Activated CD4-positive, alpha-beta T cell treated with anti-CD3 and anti-CD28 coated beads for 36 hours (primary cell): Measurements from ENCODE around the gene GCA. TPM values are rescaled to one million over a fixed set of nuclear protein-coding genes. Genes with fewer than 3 reads are reported as not detected.

Experiments
- ATAC-seq: fragments of 200-7000 bp; cut with Tn5 transposase; one replicate; pipeline ENCODE4 v1.10.0; 2021; ENCODE audit warnings: mild to moderate bottlenecking, moderate library complexity
- CTCF ChIA-PET: fragments of 350-600 bp; sonication (Branson Sonifier 250); formaldehyde crosslinking; loops from one replicate; lab custom pipeline; 2021; ENCODE audit warnings: antibody characterized with exemption; lab: Charles Lee
- POLR2A ChIA-PET: fragments of 350-600 bp; sonication (Branson Sonifier 250); formaldehyde crosslinking; loops from one replicate; lab custom pipeline; 2021; ENCODE audit warnings: antibody characterized with exemption, inconsistent platforms; lab: Charles Lee
- DNase-seq: peaks from one replicate; pipeline ENCODE4 v3.0.0-alpha.2; 2020
- H3K27ac Mint-ChIP-seq: one replicate; pipeline ENCODE4 v1.8.0; 2021; ENCODE audit warnings: mixed read lengths
- H3K27me3 Mint-ChIP-seq: one replicate; pipeline ENCODE4 v1.8.0; 2021; ENCODE audit warnings: mixed read lengths
- H3K36me3 Mint-ChIP-seq: one replicate; pipeline ENCODE4 v1.8.0; 2021; ENCODE audit warnings: low read depth, mixed read lengths
- H3K4me1 Mint-ChIP-seq: one replicate; pipeline ENCODE4 v1.8.0; 2021; ENCODE audit warnings: mixed read lengths
- H3K4me3 Mint-ChIP-seq: one replicate; pipeline ENCODE4 v1.8.0; 2021; ENCODE audit warnings: mild to moderate bottlenecking, moderate library complexity, mixed read lengths
- H3K9me3 Mint-ChIP-seq: one replicate; pipeline ENCODE4 v1.8.0; 2021; ENCODE audit warnings: low read depth, mixed read lengths
- intact Hi-C, 2 experiments: fragments of 100-400 bp; cut with DNase I in 1 of 2; cut with micrococcal nuclease in 1 of 2; formaldehyde crosslinking; loops; one replicate each; pipeline versions ENCODE4 v1.14.2 to v1.15.1; 2022 to 2024; cut with DNase I, micrococcal nuclease
- total RNA-seq, 2 experiments: library from RNA; stranded (reverse); gene quantifications; one replicate each; pipeline ENCODE4 v1.2.3, GENCODE V29; 2021

The GCA gene
- total RNA-seq, 2 experiments from 2014 or later = 16.2 to 25.5 TPM

- DNase-seq = no peak
- Mint-ChIP-seq H3K36me3 (no peaks in the 10 kb centered on the region), H3K4me1 (no peaks in the 10 kb centered on the region), H3K27me3 (no peaks in the 10 kb centered on the region), H3K27ac (no peak overlapping the region), H3K4me3 (no peak overlapping the region), H3K9me3 (no peaks in the 10 kb centered on the region)
- ChIA-PET POLR2A (no interaction called here), CTCF (no interaction called here)
- no peak for ATAC-seq
- intact Hi-C loops = no loop called here
Observed at GRCh38 chr2:162370931-162371330, 27.0 kb downstream of the GCA start.

GRCh38 chr2:162372818-162373217 lies 28.9 kb downstream of the GCA start:
- DNase-seq = no peak
- ATAC-seq = no peak
- ChIA-PET CTCF (interaction anchor here (1.0 kb wide), 1 partner anchor 9 kb away, joined by 3 read pairs; no protein-coding TSS in a partner anchor), POLR2A (no interaction called here)
- Mint-ChIP-seq H3K4me1 (no peaks in the 10 kb centered on the region), H3K27me3 (peaks cover 4% of the 10 kb centered on the region), H3K27ac (no peak overlapping the region), H3K9me3 (no peaks in the 10 kb centered on the region), H3K36me3 (no peaks in the 10 kb centered on the region), H3K4me3 (no peak overlapping the region)
- intact Hi-C loops = no loop called here

GRCh38 chr2:162379719-162380580 lies 36.0 kb downstream of the GCA start:
- Mint-ChIP-seq H3K27me3 (peaks cover 7% of the 10 kb centered on the region), H3K4me1 (no peaks in the 10 kb centered on the region), H3K36me3 (no peaks in the 10 kb centered on the region), H3K4me3 (no peak overlapping the region), H3K27ac (no peak overlapping the region), H3K9me3 (no peaks in the 10 kb centered on the region)
- CTCF ChIA-PET = interaction anchor here (1.2 kb wide), 1 partner anchor 8 kb away, joined by 3 read pairs; no protein-coding TSS in a partner anchor
- intact Hi-C loops = no loop called here
- no peak for ATAC-seq
- DNase-seq = no peak
- POLR2A ChIA-PET = no interaction called here

- intact Hi-C loops = no loop called here
- no peaks in the 10 kb centered on the region for H3K36me3 Mint-ChIP-seq
- no peaks in the 10 kb centered on the region for H3K9me3 Mint-ChIP-seq
- ChIA-PET CTCF (interaction anchor here (1.0 kb wide), 1 partner anchor 9 kb away, joined by 3 read pairs; no protein-coding TSS in a partner anchor), POLR2A (no interaction called here)
- no peak overlapping the region for H3K27ac Mint-ChIP-seq
- no peaks in the 10 kb centered on the region for H3K4me1 Mint-ChIP-seq
- DNase-seq = no peak
- H3K27me3 Mint-ChIP-seq = peaks cover 12% of the 10 kb centered on the region
- H3K4me3 Mint-ChIP-seq = no peak overlapping the region
- ATAC-seq = no peak
Observed at GRCh38 chr2:162381851-162382250, 37.9 kb downstream of the GCA start.

GRCh38 chr2:162382278-162382677 lies 38.3 kb downstream of the GCA start:
- Mint-ChIP-seq H3K36me3 (no peaks in the 10 kb centered on the region), H3K9me3 (no peaks in the 10 kb centered on the region), H3K27me3 (peaks cover 11% of the 10 kb centered on the region), H3K4me3 (no peak overlapping the region), H3K4me1 (no peaks in the 10 kb centered on the region), H3K27ac (no peak overlapping the region)
- ATAC-seq (no peak), DNase-seq (no peak)
- intact Hi-C loops = no loop called here
- ChIA-PET CTCF (no interaction called here), POLR2A (no interaction called here)

GRCh38 chr2:162385536-162385935 lies 41.6 kb downstream of the GCA start:
- Mint-ChIP-seq H3K27me3 (peaks cover 9% of the 10 kb centered on the region), H3K4me1 (no peaks in the 10 kb centered on the region), H3K9me3 (no peaks in the 10 kb centered on the region), H3K36me3 (no peaks in the 10 kb centered on the region), H3K4me3 (no peak overlapping the region), H3K27ac (no peak overlapping the region)
- intact Hi-C loops = no loop called here
- CTCF ChIA-PET = interaction anchor here (0.6 kb wide), 1 partner anchor 253 kb away, joined by 3 read pairs; no protein-coding TSS in a partner anchor
- POLR2A ChIA-PET = no interaction called here
- ATAC-seq = no peak
- no peak for DNase-seq

- no peak overlapping the region for H3K4me3 Mint-ChIP-seq
- CTCF ChIA-PET = no interaction called here
- intact Hi-C loops = no loop called here
Observed at GRCh38 chr2:162390801-162391200, 46.9 kb downstream of the GCA start.

GRCh38 chr2:162400336-162400735 lies 56.4 kb downstream of the GCA start:
- ATAC-seq (no peak), DNase-seq (no peak)
- H3K27ac Mint-ChIP-seq = no peak overlapping the region
- intact Hi-C loops = no loop called here
- ChIA-PET POLR2A (no interaction called here), CTCF (no interaction called here)
- H3K4me1 Mint-ChIP-seq = no peaks in the 10 kb centered on the region
- H3K4me3 Mint-ChIP-seq = no peak overlapping the region
- H3K27me3 Mint-ChIP-seq = no peaks in the 10 kb centered on the region
- H3K9me3 Mint-ChIP-seq = no peaks in the 10 kb centered on the region
- H3K36me3 Mint-ChIP-seq = no peaks in the 10 kb centered on the region

More at GRCh38 chr2:162390801-162391200, 46.9 kb downstream of the GCA start:
- Mint-ChIP-seq H3K4me1 (no peaks in the 10 kb centered on the region), H3K9me3 (no peaks in the 10 kb centered on the region), H3K36me3 (no peaks in the 10 kb centered on the region), H3K27ac (no peak overlapping the region), H3K27me3 (peaks cover 15% of the 10 kb centered on the region)
- POLR2A ChIA-PET = no interaction called here
- DNase-seq (no peak), ATAC-seq (no peak)

- Mint-ChIP-seq H3K36me3 (no peaks in the 10 kb centered on the region), H3K4me1 (no peaks in the 10 kb centered on the region), H3K4me3 (no peak overlapping the region), H3K27ac (no peak overlapping the region), H3K9me3 (no peaks in the 10 kb centered on the region), H3K27me3 (peaks cover 2% of the 10 kb centered on the region)
- DNase-seq (no peak), ATAC-seq (no peak)
- CTCF ChIA-PET = no interaction called here
- POLR2A ChIA-PET = no interaction called here
- intact Hi-C loops = no loop called here
Observed at GRCh38 chr2:162401871-162402270, 57.9 kb downstream of the GCA start.

GRCh38 chr2:162403884-162404283 lies 60.0 kb downstream of the GCA start:
- H3K27ac Mint-ChIP-seq = no peak overlapping the region
- DNase-seq = no peak
- intact Hi-C loops = no loop called here

More at GRCh38 chr2:162403884-162404283, 60.0 kb downstream of the GCA start:
- peaks cover 6% of the 10 kb centered on the region for H3K27me3 Mint-ChIP-seq
- no peaks in the 10 kb centered on the region for H3K9me3 Mint-ChIP-seq
- H3K4me1 Mint-ChIP-seq = no peaks in the 10 kb centered on the region
- no peak for ATAC-seq
- H3K4me3 Mint-ChIP-seq = no peak overlapping the region
- ChIA-PET CTCF (interaction anchor here (0.6 to 1.3 kb wide), 2 partner anchors 12 to 208 kb away, joined by 3 read pairs; no protein-coding TSS in a partner anchor), POLR2A (no interaction called here)
- no peaks in the 10 kb centered on the region for H3K36me3 Mint-ChIP-seq
